NCI-H1092 (cell line): Measurements from ENCODE around the gene CACNB1.
"Not testable (repeated sequence)": the region's sequence is repeated elsewhere in the genome, so short reads cannot be mapped to it uniquely, and the experiment has no call there.

ENCODE experiments used
- DNase-seq: peaks from one replicate; lab custom pipeline; 2025; lab: John Stamatoyannopoulos, UW

The CACNB1 gene

DNA sequence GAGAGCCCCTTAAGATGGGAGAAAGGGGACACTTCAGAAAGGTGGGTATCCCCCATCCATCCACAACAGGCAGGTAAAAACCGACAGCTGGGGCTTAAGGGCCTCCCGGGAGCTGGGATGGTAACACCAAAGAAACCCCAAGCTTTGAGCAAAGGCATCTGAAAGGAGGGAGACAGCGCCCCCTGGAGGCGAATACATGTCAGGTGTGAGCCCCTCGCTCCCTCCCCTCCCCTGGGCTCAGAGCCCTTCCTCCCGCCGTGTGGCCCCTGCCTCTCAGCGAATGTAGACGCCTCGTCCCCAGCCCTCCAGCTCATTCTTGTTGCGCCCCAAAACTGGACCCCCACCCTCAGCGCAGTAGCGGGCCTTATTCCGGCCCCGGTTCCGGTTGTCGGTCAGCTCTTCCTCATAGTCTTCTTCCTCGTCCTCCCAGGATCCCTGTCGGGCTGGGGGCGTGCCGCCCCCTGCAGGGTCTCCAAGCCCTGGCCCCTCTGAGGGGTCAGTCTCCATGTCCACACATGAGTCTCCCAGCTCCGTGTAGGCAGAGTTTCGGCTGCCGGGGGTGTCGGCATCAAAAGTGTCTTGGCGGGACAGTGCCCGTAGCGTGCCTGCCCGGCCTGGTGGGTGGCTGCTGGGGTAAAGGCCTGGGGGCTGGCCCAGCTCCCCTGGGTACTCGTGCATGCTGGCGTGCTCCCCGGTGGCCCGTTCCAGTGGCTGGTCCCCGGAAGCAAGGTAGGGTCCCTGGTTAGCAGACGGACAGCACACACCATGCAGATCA is 22.4 kb downstream of the CACNB1 start:
- peak; percentile 30 for DNase-seq

DNA sequence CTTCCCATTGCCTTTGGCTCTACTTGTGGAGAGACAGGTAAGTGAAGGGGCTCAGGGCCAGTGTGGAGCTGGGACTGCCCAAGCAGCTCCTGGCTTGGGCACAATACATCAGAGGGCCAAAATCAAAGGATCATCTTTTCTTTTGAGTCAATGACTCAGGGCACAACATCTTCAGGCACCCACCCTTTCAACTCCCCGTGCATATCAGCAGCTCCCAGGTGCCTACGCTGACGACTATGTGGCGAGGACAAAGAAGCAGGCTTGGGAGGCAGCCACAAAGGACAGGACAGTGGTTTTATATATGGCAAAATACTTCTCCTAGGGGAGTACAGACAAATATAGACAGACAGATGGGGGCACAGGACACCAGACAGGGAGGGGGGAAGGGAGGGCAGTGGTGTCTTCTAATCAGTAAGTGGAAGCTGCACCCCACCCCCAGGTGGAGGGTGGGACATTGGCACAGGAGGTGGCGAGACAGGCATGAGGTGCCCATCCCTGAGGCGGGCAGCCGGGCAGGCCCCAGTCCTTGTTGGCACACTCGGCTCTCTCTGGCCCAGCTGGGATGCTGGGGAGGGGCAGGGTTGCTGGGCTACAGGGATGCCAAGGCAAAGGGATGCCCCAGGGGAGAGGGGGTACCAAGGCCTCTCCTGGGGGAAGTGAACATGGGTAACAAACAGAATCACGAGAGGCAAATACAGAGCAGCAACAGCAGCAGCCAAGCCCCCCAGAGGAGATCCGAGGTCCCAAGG is 23.8 kb downstream of the CACNB1 start:
- DNase-seq, result no peak

DNA sequence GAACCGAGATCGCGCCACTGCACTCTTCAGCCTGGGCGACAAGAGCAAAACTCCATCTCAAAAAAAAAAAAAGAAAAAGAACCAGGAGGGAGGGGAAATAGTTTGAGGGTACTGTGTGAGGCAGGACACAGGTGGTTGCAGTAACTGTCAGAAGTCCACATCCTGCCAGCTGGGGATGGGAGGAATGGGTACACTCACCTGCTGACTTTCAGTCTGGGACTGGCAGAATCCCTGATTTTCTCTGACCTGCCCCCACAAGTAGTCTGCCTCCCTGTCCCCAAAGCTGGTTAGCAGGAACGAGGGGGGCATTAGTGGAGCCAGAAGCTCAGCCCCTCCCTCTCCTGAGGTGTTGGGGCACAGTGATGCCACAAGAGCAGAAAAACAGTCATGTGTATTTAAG is 24.4 kb downstream of the CACNB1 start:
- no peak for DNase-seq

GRCh38 chr17:39171933-39172332 is 25.5 kb downstream of the CACNB1 start:
- no peak for DNase-seq

GRCh38 chr17:39170558-39170957 is 26.9 kb downstream of the CACNB1 start:
- no peak for DNase-seq

GRCh38 chr17:39170109-39170508 is 27.4 kb downstream of the CACNB1 start:
- no peak for DNase-seq

- no peak for DNase-seq
Observed at GRCh38 chr17:39169518-39169917, 28.0 kb downstream of the CACNB1 start.

DNA sequence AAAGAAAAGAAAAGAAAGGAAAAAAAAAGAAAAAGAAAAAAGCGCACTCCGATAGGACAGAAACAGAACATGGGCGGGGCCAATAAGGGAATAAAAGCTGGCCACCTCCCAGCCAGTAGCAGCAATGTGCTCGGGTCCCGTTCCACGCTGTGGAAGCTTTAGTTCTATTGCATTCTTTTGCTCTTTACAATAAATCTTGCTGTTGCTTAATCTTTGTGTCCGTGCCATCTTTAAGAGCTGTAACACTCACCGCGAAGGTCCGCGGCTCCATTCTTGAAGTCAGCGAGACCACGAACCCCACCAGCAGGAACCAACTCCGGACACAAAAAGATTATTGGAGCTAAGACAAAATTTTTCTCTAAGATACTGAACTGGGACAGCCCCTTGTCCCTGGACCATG is 28.4 kb downstream of the CACNB1 start:
- no peak for DNase-seq

DNA sequence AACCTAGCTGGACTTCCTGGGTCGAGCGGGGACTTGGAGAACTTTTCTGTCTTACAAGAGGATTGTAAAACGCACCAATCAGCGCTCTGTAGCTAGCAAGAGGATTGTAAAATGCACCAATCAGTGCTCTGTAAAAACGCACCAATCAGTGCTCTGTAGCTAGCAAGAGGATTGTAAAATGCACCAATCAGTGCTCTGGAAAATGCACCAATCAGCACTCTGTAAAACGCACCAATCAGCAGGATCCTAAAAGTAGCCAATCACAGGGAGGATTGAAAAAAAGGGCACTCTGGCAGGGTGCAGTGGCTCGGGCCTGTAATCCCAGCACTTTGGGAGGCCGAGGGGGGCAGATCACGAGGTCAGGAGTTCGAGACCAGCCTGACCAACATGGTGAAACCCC is 29.0 kb downstream of the CACNB1 start:
- not testable (repeated sequence) for DNase-seq

- no peak for DNase-seq
Observed at GRCh38 chr17:39167476-39167875, 30.0 kb downstream of the CACNB1 start.

DNA sequence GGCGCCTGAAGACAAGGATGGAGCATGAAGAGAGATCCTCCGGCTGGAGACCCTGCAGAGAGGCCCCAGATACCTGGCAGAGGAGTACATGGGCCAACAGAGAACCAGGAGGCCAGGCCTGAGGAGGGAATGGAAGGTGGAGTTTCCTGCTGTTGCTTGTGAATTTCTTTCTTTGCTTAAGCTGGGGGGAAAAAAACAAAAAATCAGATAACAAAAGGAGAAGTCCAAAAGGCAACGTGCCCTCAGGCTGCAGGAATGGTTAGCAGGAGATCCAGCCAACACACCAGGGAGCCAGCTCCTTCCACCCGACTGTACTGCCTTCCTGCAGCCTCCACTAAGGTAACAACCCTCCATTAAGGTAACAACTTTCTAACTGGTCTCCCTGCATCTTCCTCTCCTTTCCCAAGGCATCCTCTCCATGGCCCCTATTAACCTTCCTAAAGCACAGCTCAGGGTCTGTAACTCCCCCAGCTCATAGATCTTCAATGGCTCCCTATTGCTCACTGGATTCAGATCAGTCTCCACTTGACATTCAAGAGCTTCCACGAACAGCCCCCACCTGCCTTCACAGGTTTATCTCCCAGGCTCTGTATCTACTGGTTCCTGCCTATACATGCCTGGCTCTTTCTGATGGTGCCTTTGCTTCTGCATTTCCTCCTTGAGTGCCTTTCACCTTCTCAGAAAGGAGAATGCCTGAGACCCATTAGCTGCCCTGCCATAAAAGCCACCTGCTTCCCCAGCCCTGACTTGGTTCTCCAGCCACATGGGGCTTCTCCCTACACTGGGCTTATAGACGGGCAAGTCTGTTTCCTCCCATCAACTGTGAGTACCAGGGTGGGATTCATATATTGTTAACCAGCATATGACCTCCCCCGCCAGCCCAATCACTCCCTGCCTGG is 30.8 kb downstream of the CACNB1 start:
- DNase-seq, result no peak

DNA sequence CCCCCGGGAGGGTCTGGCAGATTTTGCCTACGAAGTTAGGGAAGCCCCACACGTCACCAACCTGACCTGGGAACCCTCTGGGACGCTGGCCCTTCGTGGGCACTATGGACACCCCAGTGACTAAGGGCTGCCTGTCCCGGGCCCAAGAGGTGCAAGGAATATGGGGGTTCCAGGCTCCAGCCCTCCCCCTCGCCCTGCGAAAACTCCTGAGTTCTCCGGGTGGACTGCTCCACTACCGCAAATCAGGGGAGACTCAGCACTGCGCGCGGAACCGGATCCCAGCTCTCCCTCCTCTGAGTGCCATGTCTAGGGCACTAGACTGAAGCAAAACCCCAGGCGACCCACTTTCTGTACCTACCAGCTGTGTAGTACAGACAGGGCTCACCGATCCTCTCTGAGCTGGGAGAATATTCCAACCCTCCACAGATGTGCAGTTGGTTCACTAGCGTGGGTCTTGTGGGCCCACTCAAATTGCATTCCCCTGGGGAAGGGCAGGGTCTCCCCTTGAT is 31.6 kb downstream of the CACNB1 start, which contains the start of gene ARL5C:
ARL5C (minus strand) TSS at position 321 of the 509 bp plus-strand sequence. CDS start 401 bp downstream, outside the sequence.
- DNase-seq, result no peak

GRCh38 chr17:39165178-39165840 is 32.2 kb downstream of the CACNB1 start:
- no peak for DNase-seq

GRCh38 chr17:39164675-39165143 is 32.8 kb downstream of the CACNB1 start:
- DNase-seq, result no peak

DNA sequence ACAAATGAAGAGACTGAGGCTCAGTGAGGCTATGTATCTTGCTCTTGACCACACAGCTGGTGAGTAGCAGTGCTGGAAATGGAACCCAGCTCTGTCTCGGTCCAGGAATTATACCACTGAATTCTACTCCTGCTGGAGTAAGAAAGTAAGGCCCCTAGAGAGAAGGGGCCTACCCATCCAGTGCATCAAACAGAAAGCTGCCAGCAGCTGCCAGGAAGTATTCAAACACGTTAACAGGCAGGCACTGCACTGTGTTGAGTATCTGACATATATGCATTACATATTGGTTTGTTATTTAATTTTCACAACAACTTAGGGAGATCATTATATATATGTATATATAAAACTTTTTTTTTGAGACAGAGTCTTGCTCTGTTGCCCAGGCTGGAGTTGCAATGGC is 35.5 kb downstream of the CACNB1 start:
- no peak for DNase-seq

- no peak for DNase-seq
Observed at GRCh38 chr17:39158623-39159022, 38.8 kb downstream of the CACNB1 start.

GRCh38 chr17:39156491-39156890 is 41.0 kb downstream of the CACNB1 start:
- DNase-seq, result no peak

DNA sequence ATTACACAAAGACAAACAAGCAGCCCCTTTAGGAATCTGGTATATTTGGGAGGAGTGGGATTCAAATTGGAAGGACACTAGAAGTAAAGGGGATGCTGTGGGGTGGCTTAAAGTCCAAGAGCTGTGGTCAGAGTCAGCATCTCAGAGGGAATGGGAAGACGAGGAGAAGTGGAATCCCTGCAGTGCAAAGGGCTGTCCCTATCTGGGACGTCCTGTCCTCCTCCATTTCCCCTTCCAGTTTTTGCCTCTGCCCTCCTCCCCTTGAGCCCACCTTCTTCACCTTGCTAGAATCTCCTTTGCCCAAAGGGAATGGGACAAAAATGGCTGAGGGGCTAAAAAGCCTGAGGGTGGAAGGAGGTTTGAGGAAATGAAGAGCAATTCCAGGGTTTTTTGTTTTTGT is 41.8 kb downstream of the CACNB1 start:
- DNase-seq, result no peak

- DNase-seq, result peak; percentile 80
Observed at GRCh38 chr17:39153599-39154051, 43.8 kb downstream of the CACNB1 start.

- no peak for DNase-seq
Observed at GRCh38 chr17:39151943-39152818, 45.3 kb downstream of the CACNB1 start.
